Esophagus squamous epithelium (tissue), 4 donors: Measurements from ENCODE around the gene CIAO2B.

Source experiments
- CTCF ChIP-seq, 6 experiments: fragments of 450-650 bp in 4 of 6; fragments of 200-600 bp in 2 of 6; sonication (generic) in 2 of 6; IDR thresholded peaks; one replicate each; pipeline ENCODE4 v1.5.1; 2016 to 2019; ENCODE audit warnings: antibody characterized with exemption in 6 of 6, mild to moderate bottlenecking in 4 of 6, moderate library complexity in 4 of 6
- POLR2A ChIP-seq, 4 donors: fragments of 450-650 bp; IDR thresholded peaks; one replicate each; pipeline ENCODE4 v1.6.1; 2017; ENCODE audit warnings: antibody characterized with exemption in 4 of 4, mild to moderate bottlenecking in 4 of 4, moderate library complexity in 3 of 4

DNA sequence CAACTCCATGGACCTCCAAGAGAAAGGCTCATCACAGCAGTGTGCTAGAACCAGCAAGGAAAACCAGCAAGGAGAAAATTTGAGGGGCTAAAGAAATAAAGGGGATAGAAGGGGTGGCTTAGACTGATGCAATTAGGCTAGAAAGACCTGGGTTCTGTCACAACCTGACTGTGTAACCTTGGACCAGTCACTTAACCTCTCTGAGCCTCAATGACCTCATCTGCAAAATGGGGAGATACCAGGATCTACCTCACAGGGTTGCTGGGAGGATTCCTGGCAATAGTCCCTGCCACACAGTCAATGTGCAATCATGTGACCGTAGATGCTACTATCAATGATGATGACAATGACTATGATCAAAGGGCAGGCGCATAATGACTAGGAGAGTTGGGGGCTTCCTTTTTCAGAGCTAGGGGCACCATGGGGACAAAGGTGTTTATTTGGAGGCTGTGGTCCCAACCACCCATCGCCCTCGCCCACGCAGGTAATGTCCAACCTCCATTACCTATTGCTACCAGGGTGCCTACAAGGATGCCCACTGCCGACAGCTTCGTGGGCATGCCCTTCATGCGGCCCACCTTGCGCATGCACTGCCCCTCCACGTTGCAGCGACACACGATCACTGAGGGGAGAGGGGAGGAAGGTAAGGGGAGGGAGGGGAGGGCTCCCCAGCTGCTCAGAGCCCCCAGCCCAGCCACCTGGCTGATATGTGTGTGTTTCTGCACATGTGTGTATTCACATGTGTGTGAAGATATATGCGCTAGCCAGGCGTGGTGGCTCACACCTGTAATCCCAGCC, 25.2 kb downstream of the CIAO2B start:
- no peak for TF ChIP-seq CTCF (IDR thresholded peaks at IDR 0.05)
- no peak for TF ChIP-seq POLR2A (IDR thresholded peaks at IDR 0.05)
